Nephron progenitor cell (in vitro differentiated cells): ENCODE measurements around the gene PMM2.

Experiments used
- DNase-seq: peaks from one replicate; pipeline ENCODE4 v3.0.0; 2021
- H3K27ac Mint-ChIP-seq: 2 replicates; pipeline ENCODE4 v1.8.0; 2021; ENCODE audit warnings: mild to moderate bottlenecking, moderate library complexity, mixed read lengths
- H3K27me3 Mint-ChIP-seq: 2 replicates; pipeline ENCODE4 v1.8.0; 2021; ENCODE audit warnings: mild to moderate bottlenecking, low read depth, mixed read lengths; ENCODE audit not compliant: poor library complexity
- H3K36me3 Mint-ChIP-seq: 2 replicates; pipeline ENCODE4 v1.8.0; 2021; ENCODE audit warnings: low read depth, mixed read lengths
- H3K4me1 Mint-ChIP-seq: 2 replicates; pipeline ENCODE4 v1.8.0; 2021; ENCODE audit warnings: mixed read lengths
- H3K4me3 Mint-ChIP-seq: 2 replicates; pipeline ENCODE4 v1.8.0; 2021; ENCODE audit warnings: mild to moderate bottlenecking, moderate library complexity, mixed read lengths
- H3K9me3 Mint-ChIP-seq: 2 replicates; pipeline ENCODE4 v1.8.0; 2021; ENCODE audit warnings: mild to moderate bottlenecking, moderate library complexity, mixed read lengths
- TF ChIP-seq, protein P1 (sequence below): fragments of 200-600 bp; sonication (generic); IDR thresholded peaks from 2 replicates; pipeline ENCODE4 v1.5.0; 2021; ENCODE audit warnings: antibody characterized with exemption

The PMM2 gene

GRCh38 chr16:8853611-8854010, 56.0 kb downstream of the PMM2 start:
- Mint-ChIP-seq H3K4me3 (no peak overlapping the region), H3K27ac (peak overlapping the region; percentile 79), H3K9me3 (no peaks in the 10 kb centered on the region), H3K27me3 (peaks cover 5% of the 10 kb centered on the region), H3K4me1 (peaks cover 23% of the 10 kb centered on the region), H3K36me3 (peaks cover 59% of the 10 kb centered on the region)
- TF ChIP-seq, protein P1, sequence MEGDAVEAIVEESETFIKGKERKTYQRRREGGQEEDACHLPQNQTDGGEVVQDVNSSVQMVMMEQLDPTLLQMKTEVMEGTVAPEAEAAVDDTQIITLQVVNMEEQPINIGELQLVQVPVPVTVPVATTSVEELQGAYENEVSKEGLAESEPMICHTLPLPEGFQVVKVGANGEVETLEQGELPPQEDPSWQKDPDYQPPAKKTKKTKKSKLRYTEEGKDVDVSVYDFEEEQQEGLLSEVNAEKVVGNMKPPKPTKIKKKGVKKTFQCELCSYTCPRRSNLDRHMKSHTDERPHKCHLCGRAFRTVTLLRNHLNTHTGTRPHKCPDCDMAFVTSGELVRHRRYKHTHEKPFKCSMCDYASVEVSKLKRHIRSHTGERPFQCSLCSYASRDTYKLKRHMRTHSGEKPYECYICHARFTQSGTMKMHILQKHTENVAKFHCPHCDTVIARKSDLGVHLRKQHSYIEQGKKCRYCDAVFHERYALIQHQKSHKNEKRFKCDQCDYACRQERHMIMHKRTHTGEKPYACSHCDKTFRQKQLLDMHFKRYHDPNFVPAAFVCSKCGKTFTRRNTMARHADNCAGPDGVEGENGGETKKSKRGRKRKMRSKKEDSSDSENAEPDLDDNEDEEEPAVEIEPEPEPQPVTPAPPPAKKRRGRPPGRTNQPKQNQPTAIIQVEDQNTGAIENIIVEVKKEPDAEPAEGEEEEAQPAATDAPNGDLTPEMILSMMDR = no peak
- DNase-seq = no peak

DNA sequence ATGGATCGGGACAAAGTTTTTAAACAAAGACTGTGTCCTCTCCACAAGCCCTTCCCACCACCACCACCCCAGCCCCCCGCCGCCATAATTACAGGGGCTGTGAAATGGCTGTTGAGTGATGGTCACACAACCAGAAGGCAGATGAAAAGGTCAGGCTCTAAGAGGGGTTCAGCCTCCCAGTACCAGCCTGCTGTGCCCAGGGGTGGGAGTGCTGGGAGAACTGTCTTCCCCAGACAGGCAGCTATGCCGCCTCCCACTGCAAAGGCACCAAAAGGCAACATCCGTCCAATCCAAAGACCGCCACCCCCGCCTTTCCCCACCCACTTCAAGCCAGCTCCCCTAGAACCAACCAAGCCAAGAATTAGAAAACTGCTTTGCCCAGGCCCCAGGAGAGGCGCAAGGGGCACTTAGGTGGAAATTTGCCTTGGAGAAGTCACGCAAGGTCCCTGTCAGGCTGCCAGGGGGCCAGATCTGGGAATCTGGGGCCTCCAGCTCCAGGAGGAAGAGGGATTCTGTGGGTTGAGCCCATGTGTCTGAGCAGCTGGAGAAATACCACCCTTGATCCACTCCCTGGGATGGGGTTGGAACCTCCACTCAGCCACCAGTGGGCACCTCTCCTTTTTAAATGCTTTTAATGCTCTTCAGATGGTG, 56.8 kb downstream of the PMM2 start:
- DNase-seq = no peak
- H3K27me3 Mint-ChIP-seq = peaks cover 5% of the 10 kb centered on the region
- peaks cover 63% of the 10 kb centered on the region for H3K36me3 Mint-ChIP-seq
- TF ChIP-seq, protein P1 = no peak
- no peaks in the 10 kb centered on the region for H3K9me3 Mint-ChIP-seq
- peaks cover 18% of the 10 kb centered on the region for H3K4me1 Mint-ChIP-seq
- H3K4me3 Mint-ChIP-seq = no peak overlapping the region
- no peak overlapping the region for H3K27ac Mint-ChIP-seq

DNA sequence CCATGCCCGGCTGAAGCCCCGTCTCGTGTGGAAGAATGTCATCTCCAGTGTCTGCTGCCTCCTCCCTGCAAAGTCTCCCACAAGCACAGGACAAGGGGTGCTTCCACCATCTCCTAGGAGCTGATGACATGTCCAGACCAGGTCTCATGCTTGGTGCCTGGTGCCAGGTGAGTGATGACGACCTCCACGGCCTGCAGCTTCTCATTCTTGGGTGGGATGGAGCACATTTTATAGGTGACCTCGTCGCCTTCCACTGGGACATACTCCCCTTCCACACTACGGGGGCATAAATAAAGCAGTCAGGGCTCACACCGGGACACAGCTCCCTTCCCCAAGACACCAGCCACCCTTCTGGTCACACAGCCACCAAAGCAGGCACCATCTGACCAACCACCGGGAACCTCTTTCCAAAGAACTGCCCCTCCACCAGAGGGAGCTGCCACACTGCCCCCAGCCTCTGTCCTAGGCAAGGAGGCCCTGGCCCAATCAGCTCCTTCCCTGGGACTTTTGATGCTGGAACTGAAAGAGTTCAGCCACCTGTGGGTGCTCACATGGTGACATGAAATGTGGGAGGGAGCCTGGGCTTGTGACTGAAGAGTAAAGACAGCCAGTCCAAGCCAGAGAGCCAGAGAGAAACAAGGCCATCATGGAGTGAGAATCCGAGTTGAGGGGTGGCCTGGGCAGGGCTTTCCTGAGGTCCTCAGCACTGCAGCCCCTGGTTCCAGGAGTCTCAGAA, 57.6 kb downstream of the PMM2 start:
- H3K4me1 Mint-ChIP-seq = peaks cover 11% of the 10 kb centered on the region
- no peak for DNase-seq
- H3K27ac Mint-ChIP-seq = peak overlapping the region; percentile 87
- no peaks in the 10 kb centered on the region for H3K9me3 Mint-ChIP-seq
- TF ChIP-seq, protein P1 = no peak
- no peak overlapping the region for H3K4me3 Mint-ChIP-seq
- peaks cover 62% of the 10 kb centered on the region for H3K36me3 Mint-ChIP-seq
- H3K27me3 Mint-ChIP-seq = peaks cover 5% of the 10 kb centered on the region

- TF ChIP-seq, protein P1 = no peak
- no peak for DNase-seq
- no peak overlapping the region for H3K27ac Mint-ChIP-seq
- H3K9me3 Mint-ChIP-seq = no peaks in the 10 kb centered on the region
- H3K36me3 Mint-ChIP-seq = peaks cover 55% of the 10 kb centered on the region
- peaks cover 2% of the 10 kb centered on the region for H3K27me3 Mint-ChIP-seq
- H3K4me1 Mint-ChIP-seq = peaks cover 5% of the 10 kb centered on the region
- no peak overlapping the region for H3K4me3 Mint-ChIP-seq
Observed at GRCh38 chr16:8855972-8856371, 58.3 kb downstream of the PMM2 start.

GRCh38 chr16:8858994-8859912, 61.6 kb downstream of the PMM2 start:
- TF ChIP-seq, protein P1 = no peak
- Mint-ChIP-seq H3K27me3 (no peaks in the 10 kb centered on the region), H3K27ac (peak overlapping the region; percentile 68), H3K36me3 (peaks cover 46% of the 10 kb centered on the region), H3K9me3 (no peaks in the 10 kb centered on the region), H3K4me3 (no peak overlapping the region), H3K4me1 (peaks cover 29% of the 10 kb centered on the region)
- no peak for DNase-seq
